K562 (cell line): Measurements from ENCODE around the gene LBHD1. TPM values are rescaled to one million over a fixed set of nuclear protein-coding genes. Genes with fewer than 3 reads are reported as not detected.

Source experiments
- ARID3A ChIP-seq: IDR thresholded peaks from 2 replicates; pipeline ENCODE4 v1.6.1; 2012; ENCODE audit warnings: low read depth, low read length, improper control_type of control experiment, borderline replicate concordance
- ATF4 ChIP-seq: fragments of 450-650 bp; formaldehyde crosslinking; IDR thresholded peaks from 2 replicates; pipeline ENCODE4 v1.4.0; 2022; ENCODE audit warnings: mild to moderate bottlenecking, moderate library complexity
- BDP1 ChIP-seq: IDR thresholded peaks from 3 replicates; pipeline ENCODE4 v1.6.1; 2011; ENCODE audit not compliant: insufficient read length, insufficient read depth
- CBX8 ChIP-seq: fragments of 200-600 bp; sonication (generic); IDR thresholded peaks from 2 replicates; pipeline ENCODE4 v1.6.1; 2012; ENCODE audit warnings: borderline replicate concordance, mixed run types, low read depth, mild to moderate bottlenecking, moderate library complexity, mixed read lengths, low read length, control low read depth, inconsistent platforms; ENCODE audit not compliant: poor library complexity, severe bottlenecking; ENCODE audit errors: extremely low read depth
- CHCHD3 ChIP-seq: fragments of 250-450 bp; sonication (Bioruptor Pico); IDR thresholded peaks from 2 replicates; pipeline ENCODE4 v2.1.2; 2022; ENCODE audit warnings: mild to moderate bottlenecking
- ERF ChIP-seq: fragments of 450-650 bp; formaldehyde crosslinking; IDR thresholded peaks from 2 replicates; pipeline ENCODE4 v1.4.0; 2020; ENCODE audit warnings: mild to moderate bottlenecking, mixed read lengths
- FOXK1 ChIP-seq: sonication (generic); formaldehyde crosslinking; IDR thresholded peaks from 2 replicates; pipeline ENCODE4 v1.8.0; 2022; ENCODE audit warnings: missing genetic modification reagents, mild to moderate bottlenecking, borderline replicate concordance
- GABPA ChIP-seq: fragments of 200-800 bp; sonication (Bioruptor generic); conservative IDR thresholded peaks from 2 replicates; pipeline ENCODE4 v1.6.1; 2016; ENCODE audit warnings: low read depth, missing genetic modification characterization, missing compliant biosample characterization
- JUN ChIP-seq, 2 experiments: sonication (generic) in 1 of 2; formaldehyde crosslinking in 1 of 2; IDR thresholded peaks; 2 replicates each; pipeline versions ENCODE4 v1.6.1 to v1.8.0; 2012 to 2022; ENCODE audit warnings: borderline replicate concordance in 2 of 2, mild to moderate bottlenecking in 2 of 2, improper control_type of control experiment in 1 of 2, low read depth in 1 of 2, low read length in 1 of 2, missing genetic modification reagents in 1 of 2
- MAFK ChIP-seq: IDR thresholded peaks from 2 replicates; pipeline ENCODE4 v1.6.1; 2011; ENCODE audit warnings: low read length, improper control_type of control experiment
- MCM3 ChIP-seq: fragments of 450-650 bp; IDR thresholded peaks from 2 replicates; pipeline ENCODE4 v1.6.1; 2016
- MYNN ChIP-seq, 2 experiments: sonication (generic); formaldehyde crosslinking in 1 of 2; IDR thresholded peaks; 2 replicates each; pipeline versions ENCODE4 v1.5.0 to v1.6.1; 2016 to 2020; ENCODE audit warnings: antibody characterized with exemption in 1 of 2, missing genetic modification reagents in 1 of 2
- NCOA1 ChIP-seq: fragments of 450-650 bp; IDR thresholded peaks from 2 replicates; pipeline ENCODE4 v1.6.1; 2016; ENCODE audit warnings: low read depth
- NCOA4 ChIP-seq: fragments of 450-650 bp; IDR thresholded peaks from 2 replicates; pipeline ENCODE4 v1.6.1; 2018; ENCODE audit warnings: mild to moderate bottlenecking; ENCODE audit not compliant: partially characterized antibody
- POLR2AphosphoS2 ChIP-seq: IDR thresholded peaks from 2 replicates; pipeline ENCODE4 v1.6.1; 2012; ENCODE audit warnings: low read length, improper control_type of control experiment
- POLR3G ChIP-seq: IDR thresholded peaks from 2 replicates; pipeline ENCODE4 v1.6.1; 2011; ENCODE audit not compliant: insufficient read length, insufficient replicate concordance; ENCODE audit errors: extremely low read depth
- RNF2 ChIP-seq: sonication (generic); IDR thresholded peaks from 2 replicates; pipeline ENCODE4 v1.6.1; 2016
- SFPQ ChIP-seq: fragments of 200-400 bp; formaldehyde crosslinking; IDR thresholded peaks from 2 replicates; pipeline ENCODE4 v1.6.1; 2017; ENCODE audit warnings: mild to moderate bottlenecking, low read depth, low read length, moderate library complexity
- SMAD3 ChIP-seq: fragments of 450-650 bp; formaldehyde crosslinking; conservative IDR thresholded peaks from 2 replicates; pipeline ENCODE4 v1.4.0; 2020; ENCODE audit warnings: mild to moderate bottlenecking
- ZNF165 ChIP-seq: fragments of 250-450 bp; sonication (Bioruptor Pico); IDR thresholded peaks from 2 replicates; pipeline ENCODE4 v1.4.0; 2020; ENCODE audit warnings: borderline replicate concordance
- ZNF212 ChIP-seq: fragments of 450-650 bp; formaldehyde crosslinking; IDR thresholded peaks from 2 replicates; pipeline ENCODE4 v1.4.0; 2020; ENCODE audit warnings: mild to moderate bottlenecking
- ZNF695 ChIP-seq: fragments of 450-650 bp; formaldehyde crosslinking; IDR thresholded peaks from 2 replicates; pipeline ENCODE4 v1.4.0; 2020; ENCODE audit warnings: mild to moderate bottlenecking, moderate library complexity
- polyA plus RNA-seq, 8 experiments: library from polyadenylated mRNA; depleted of rRNA in 4 of 8; stranded (reverse) in 5 of 8; unstranded in 3 of 8; fragments of >200 nt; fragmentation: Nextera tagmentation in 2 of 8; fragmentation: Illumina TruSeq in 1 of 8; extraction: Ambion mirVana in 2 of 8; extraction: Trizol in 1 of 8; gene quantifications; 2 replicates each; pipeline versions ENCODE4 v1.2.1 to v1.2.3, GENCODE V29; 2011 to 2014; ENCODE audit warnings: inconsistent platforms in 1 of 8, missing spikeins in 1 of 8
- total RNA-seq, 7 experiments: library from RNA; depleted of rRNA in 6 of 7; stranded (reverse); fragments of >200 nt in 6 of 7; fragmentation: Illumina TruSeq in 2 of 7; extraction: Trizol in 2 of 7; gene quantifications; 2 replicates each; pipeline versions ENCODE4 v1.2.1 to v1.2.3, GENCODE V29; 2011 to 2021; ENCODE audit warnings: low replicate concordance in 1 of 7

The LBHD1 gene
- total and polyA plus RNA-seq, 9 of the 15 experiments (the other 6 are each of a cell fraction or from before 2014, with no cell fraction given): 2.6 to 28.0 (median 12.5) TPM

GRCh38 chr11:62646825-62647608, 25.1 kb downstream of the LBHD1 start (continued):
- TF ChIP-seq JUN (IDR thresholded peaks at IDR 0.05; ENCODE audit: borderline replicate concordance, low read depth, low read length): no peak
- no peak for TF ChIP-seq JUN (CRISPR knock-in tag; IDR thresholded peaks at IDR 0.05; ENCODE audit: borderline replicate concordance)
- no peak for TF ChIP-seq ZNF695 (CRISPR knock-in tag)
- no peak for TF ChIP-seq ZNF212
- TF ChIP-seq SMAD3: no peak
- no peak for TF ChIP-seq ATF4 (CRISPR knock-in tag)
- TF ChIP-seq CBX8: no peak
- TF ChIP-seq ERF (CRISPR knock-in tag): no peak
- no peak for TF ChIP-seq ZNF165 (CRISPR knock-in tag)
- no peak for TF ChIP-seq NCOA1
- TF ChIP-seq FOXK1 (CRISPR knock-in tag): no peak
- no peak for TF ChIP-seq SFPQ
- TF ChIP-seq RNF2: no peak
- no peak for TF ChIP-seq GABPA (tag)
- TF ChIP-seq NCOA4: no peak
- no peak for TF ChIP-seq BDP1
- TF ChIP-seq CHCHD3: no peak
- TF ChIP-seq MAFK: no peak
- no peak for TF ChIP-seq MCM3
- peak; percentile 35; the same call in 1 of the 2 replicates for TF ChIP-seq POLR2AphosphoS2
- no peak for TF ChIP-seq ARID3A
- 0 out of 2 replicates have a peak, but pooled peaks have one; percentile 19 for TF ChIP-seq MYNN (IDR thresholded peaks at IDR 0.05)
- no peak for TF ChIP-seq MYNN (CRISPR knock-in tag; IDR thresholded peaks at IDR 0.05)
- no peak for TF ChIP-seq POLR3G
